ENCODE measurements around the gene DHRS1. TPM values are rescaled to one million over a fixed set of nuclear protein-coding genes. Genes with fewer than 3 reads are reported as not detected.

Gene DHRS1
- total RNA-seq, 2 experiments from 2014 or later: 11.9 to 13.6 TPM

DNA sequence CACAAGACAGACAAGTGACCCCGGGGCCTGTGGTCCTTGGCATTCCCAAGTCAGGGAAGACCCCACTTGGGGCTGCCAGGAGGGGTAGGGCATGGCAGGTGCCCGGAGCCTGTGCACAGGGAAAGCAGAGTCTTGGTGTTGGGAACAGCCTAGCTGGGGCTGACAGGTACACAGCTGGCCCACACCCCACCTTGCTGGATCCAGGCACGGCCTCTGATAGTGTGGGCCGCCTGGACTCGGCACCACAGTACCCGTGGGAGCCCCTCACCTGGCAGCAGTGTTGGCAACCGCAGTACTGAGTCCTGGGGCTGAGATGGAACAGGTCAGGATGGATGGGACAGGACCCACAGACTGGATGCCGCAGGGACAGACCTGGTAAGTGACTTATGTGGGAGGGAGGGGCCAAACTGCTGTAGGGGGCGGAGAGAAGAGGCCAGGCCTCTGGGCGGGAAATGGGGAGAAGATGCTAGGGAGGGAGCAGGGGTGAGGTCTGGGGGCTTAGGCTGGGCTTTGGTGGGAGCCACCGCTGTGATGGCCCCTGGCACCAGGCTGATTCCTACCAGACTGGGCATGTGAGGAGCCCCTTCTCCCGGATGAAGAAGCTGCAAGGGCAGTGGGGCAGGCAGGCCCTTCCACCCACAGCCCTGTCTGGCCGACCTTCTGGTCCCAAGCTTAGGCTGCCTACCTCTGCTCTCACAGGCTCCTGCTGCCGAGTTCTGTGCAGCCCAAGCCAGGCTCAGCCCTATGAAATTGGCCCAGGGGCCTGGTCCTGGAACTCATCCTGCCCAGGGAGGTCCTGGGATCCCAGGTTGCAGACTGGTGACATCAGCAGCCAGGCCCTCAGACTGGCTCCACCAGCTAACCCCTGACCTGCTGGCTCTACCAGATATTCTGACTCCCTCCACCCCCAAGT, 36.5 kb downstream of the DHRS1 start, which contains the start of gene TGM1:
Gene TGM1, minus strand, starts transcription at position 357 of the 913 bp plus-strand sequence. CDS start 825 bp downstream, outside the sequence.
- Mint-ChIP-seq H3K4me1 (ENCODE audit: low read depth) (no peaks in the 10 kb centered on the region), H3K27me3 (no peaks in the 10 kb centered on the region), H3K27ac (no peak within 1 kb of the TSS), H3K4me3 (no peak within 1 kb of the TSS), H3K36me3 (ENCODE audit: low read depth) (peaks cover 8% of the 10 kb centered on the region), H3K9me3 (no peaks in the 10 kb centered on the region)
- CTCF ChIA-PET: interaction anchor here (1.1 to 2.1 kb wide), 5 partner anchors 8 to 47 kb away, joined by 3 to 9 read pairs (median 4); partner anchors contain the start of genes LTB4R2, RABGGTA and TINF2
- DNase-seq: no peak
- TF ChIP-seq, protein P1, sequence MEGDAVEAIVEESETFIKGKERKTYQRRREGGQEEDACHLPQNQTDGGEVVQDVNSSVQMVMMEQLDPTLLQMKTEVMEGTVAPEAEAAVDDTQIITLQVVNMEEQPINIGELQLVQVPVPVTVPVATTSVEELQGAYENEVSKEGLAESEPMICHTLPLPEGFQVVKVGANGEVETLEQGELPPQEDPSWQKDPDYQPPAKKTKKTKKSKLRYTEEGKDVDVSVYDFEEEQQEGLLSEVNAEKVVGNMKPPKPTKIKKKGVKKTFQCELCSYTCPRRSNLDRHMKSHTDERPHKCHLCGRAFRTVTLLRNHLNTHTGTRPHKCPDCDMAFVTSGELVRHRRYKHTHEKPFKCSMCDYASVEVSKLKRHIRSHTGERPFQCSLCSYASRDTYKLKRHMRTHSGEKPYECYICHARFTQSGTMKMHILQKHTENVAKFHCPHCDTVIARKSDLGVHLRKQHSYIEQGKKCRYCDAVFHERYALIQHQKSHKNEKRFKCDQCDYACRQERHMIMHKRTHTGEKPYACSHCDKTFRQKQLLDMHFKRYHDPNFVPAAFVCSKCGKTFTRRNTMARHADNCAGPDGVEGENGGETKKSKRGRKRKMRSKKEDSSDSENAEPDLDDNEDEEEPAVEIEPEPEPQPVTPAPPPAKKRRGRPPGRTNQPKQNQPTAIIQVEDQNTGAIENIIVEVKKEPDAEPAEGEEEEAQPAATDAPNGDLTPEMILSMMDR (IDR thresholded peaks at IDR 0.05): no peak
- ATAC-seq: peak; percentile 34
- intact Hi-C loops (cut with micrococcal nuclease): no loop called here
- POLR2A ChIA-PET: interaction anchor here (0.9 to 2.0 kb wide), 4 partner anchors 8 to 168 kb away, joined by 3 to 10 read pairs (median 4); partner anchors contain the start of gene RABGGTA

DNA sequence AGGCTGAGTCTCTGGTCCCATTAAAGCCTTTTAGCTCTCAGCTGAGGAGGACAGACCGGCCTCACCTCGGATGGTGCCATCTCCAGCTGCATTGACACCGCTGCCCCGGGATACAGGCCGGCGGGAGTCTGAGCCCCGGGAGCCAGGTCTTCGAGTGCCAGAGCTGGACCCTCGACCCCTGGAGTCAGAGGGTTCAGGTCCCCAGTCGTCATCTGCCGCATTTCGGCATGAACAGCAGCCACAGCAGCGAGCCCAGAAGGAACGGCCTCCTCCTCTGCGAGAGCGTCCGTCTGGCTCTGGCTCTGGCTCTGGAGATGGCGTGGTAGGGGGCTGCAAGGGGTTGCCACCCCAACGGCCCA, 37.6 kb downstream of the DHRS1 start:
- POLR2A ChIA-PET: interaction anchor here (0.8 to 2.0 kb wide), 2 partner anchors 9 to 28 kb away, joined by 3 to 10 read pairs; partner anchors contain the start of gene RABGGTA

DNA sequence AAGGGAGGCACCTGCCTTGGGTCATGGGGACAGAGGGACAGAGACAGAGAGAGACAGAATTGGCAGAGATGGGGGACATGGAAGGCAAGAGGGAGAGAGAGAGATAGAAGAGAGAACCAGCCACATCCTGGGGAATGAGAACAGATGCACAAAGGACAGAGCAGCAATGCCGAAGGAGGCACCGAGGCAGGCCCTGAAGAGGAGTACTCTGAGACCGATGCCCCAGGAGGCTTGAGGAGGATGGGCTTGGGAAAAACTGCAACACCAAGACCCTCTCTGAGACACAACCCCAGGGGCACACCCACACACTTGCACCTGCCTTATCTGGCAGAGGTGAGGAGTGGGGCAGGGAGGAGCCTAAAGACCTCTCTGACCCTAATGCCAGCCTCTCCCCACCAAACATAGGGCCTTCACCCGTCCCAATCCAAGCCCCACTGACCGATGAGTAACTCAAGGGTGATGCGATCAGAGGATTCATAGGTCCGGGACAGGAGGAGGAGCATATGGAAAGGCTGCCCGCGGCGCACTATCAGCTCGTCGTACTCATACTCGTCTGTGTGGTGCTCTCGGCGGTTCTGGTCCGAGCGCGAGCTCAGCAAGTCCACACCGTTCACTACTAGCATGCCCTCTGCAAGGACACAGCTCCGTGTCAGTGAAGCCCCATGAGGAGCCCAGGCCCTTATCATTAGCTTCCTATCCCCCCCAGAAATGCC, 38.2 kb downstream of the DHRS1 start:
- H3K27ac Mint-ChIP-seq: no peak overlapping the region
- POLR2A ChIA-PET: interaction anchor here (0.8 to 2.0 kb wide), 2 partner anchors 10 to 29 kb away, joined by 3 to 10 read pairs; partner anchors contain the start of gene RABGGTA
- H3K36me3 Mint-ChIP-seq (ENCODE audit: low read depth): no peaks in the 10 kb centered on the region
- no peaks in the 10 kb centered on the region for H3K9me3 Mint-ChIP-seq
- H3K27me3 Mint-ChIP-seq: no peaks in the 10 kb centered on the region
- H3K4me1 Mint-ChIP-seq (ENCODE audit: low read depth): no peaks in the 10 kb centered on the region
- DNase-seq (no peak), ATAC-seq (no peak)
- no peak overlapping the region for H3K4me3 Mint-ChIP-seq
- intact Hi-C loops (cut with micrococcal nuclease): no loop called here
- TF ChIP-seq, protein P1 (IDR thresholded peaks at IDR 0.05): no peak
- CTCF ChIA-PET: interaction anchor here (0.9 to 2.1 kb wide), 5 partner anchors 10 to 76 kb away, joined by 3 to 9 read pairs (median 4); partner anchors contain the start of genes RABGGTA and TINF2

More for the DNA sequence above, 37.6 kb downstream of the DHRS1 start:
- H3K4me3 Mint-ChIP-seq: no peak overlapping the region
- H3K9me3 Mint-ChIP-seq: no peaks in the 10 kb centered on the region
- H3K4me1 Mint-ChIP-seq (ENCODE audit: low read depth): no peaks in the 10 kb centered on the region
- H3K27me3 Mint-ChIP-seq: no peaks in the 10 kb centered on the region
- ATAC-seq: no peak
- intact Hi-C loops (cut with micrococcal nuclease): no loop called here
- TF ChIP-seq, protein P1 (IDR thresholded peaks at IDR 0.05): no peak
- no peak for DNase-seq
- H3K27ac Mint-ChIP-seq: no peak overlapping the region
- H3K36me3 Mint-ChIP-seq (ENCODE audit: low read depth): peaks cover 4% of the 10 kb centered on the region
- CTCF ChIA-PET: interaction anchor here (0.9 to 2.1 kb wide), 4 partner anchors 9 to 76 kb away, joined by 3 to 9 read pairs (median 6); partner anchors contain the start of genes RABGGTA and TINF2

DNA sequence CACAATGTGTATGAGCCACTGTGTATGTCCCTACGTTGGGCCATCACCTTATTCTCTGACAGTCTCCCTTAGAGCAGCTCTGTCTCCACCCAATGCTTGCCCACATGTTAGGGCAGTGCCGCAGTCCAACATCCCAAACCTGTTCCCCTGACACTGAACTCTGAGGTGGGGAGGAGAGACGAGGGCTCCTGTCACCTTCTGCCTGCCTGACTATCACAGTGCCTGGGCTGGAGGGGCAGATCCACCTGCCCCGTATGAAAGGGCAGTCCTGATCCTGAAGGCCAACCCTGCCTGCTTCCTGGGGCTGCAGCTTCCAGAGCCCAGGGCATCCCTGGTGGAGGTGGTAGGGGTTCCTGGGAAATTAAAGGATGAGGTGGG, 38.8 kb downstream of the DHRS1 start:
- ChIA-PET POLR2A (interaction anchor here (2.0 kb wide), 1 partner anchor 10 kb away, joined by 10 read pairs; the partner anchor contains the start of gene RABGGTA), CTCF (interaction anchor here (1.1 kb wide), 1 partner anchor 48 kb away, joined by 3 read pairs; no protein-coding TSS in a partner anchor)
- intact Hi-C loops (cut with micrococcal nuclease): no loop called here
- H3K36me3 Mint-ChIP-seq (ENCODE audit: low read depth): no peaks in the 10 kb centered on the region
- H3K9me3 Mint-ChIP-seq: no peaks in the 10 kb centered on the region
- no peaks in the 10 kb centered on the region for H3K4me1 Mint-ChIP-seq (ENCODE audit: low read depth)
- H3K4me3 Mint-ChIP-seq: no peak overlapping the region
- no peaks in the 10 kb centered on the region for H3K27me3 Mint-ChIP-seq
- DNase-seq: no peak
- TF ChIP-seq, protein P1 (IDR thresholded peaks at IDR 0.05): no peak
- H3K27ac Mint-ChIP-seq: no peak overlapping the region
- no peak for ATAC-seq

All from activated CD8-positive, alpha-beta T cell treated with anti-CD3 and anti-CD28 coated beads for 36 hours (primary cell).